HCT116 (cell line): ENCODE measurements around the gene ART3.

Experiments used
- CEBPB ChIP-seq: IDR thresholded peaks from 2 replicates; pipeline ENCODE4 v1.6.1; 2012; ENCODE audit warnings: low read depth
- EZH2 ChIP-seq: fragments of 200-600 bp; sonication (generic); IDR thresholded peaks from 2 replicates; pipeline ENCODE4 v1.6.1; 2017; ENCODE audit warnings: antibody characterized with exemption, mixed run types
- JUND ChIP-seq: IDR thresholded peaks from 2 replicates; pipeline ENCODE4 v1.6.1; 2012
- POLR2A ChIP-seq: IDR thresholded peaks from 2 replicates; pipeline ENCODE4 v1.7.0; 2011; ENCODE audit warnings: borderline replicate concordance; ENCODE audit not compliant: insufficient read depth, insufficient read length; ENCODE audit errors: extremely low read depth
- POLR2AphosphoS5 ChIP-seq: IDR thresholded peaks from 2 replicates; pipeline ENCODE4 v1.6.1; 2011; ENCODE audit warnings: mild to moderate bottlenecking, low read depth, low read length, moderate library complexity
- ZFX ChIP-seq: fragments of 450-650 bp; IDR thresholded peaks from 2 replicates; pipeline ENCODE4 v1.6.1; 2017
- TF ChIP-seq, protein P1 (sequence below), 3 experiments: fragments of 200-600 bp in 1 of 3; sonication (generic) in 1 of 3; IDR thresholded peaks in 2 of 3; conservative IDR thresholded peaks in 1 of 3; 2 replicates each; pipeline ENCODE4 v1.5.1; 2012 to 2017; ENCODE audit warnings: low read depth in 2 of 3, low read length in 2 of 3, antibody characterized with exemption in 1 of 3, borderline replicate concordance in 1 of 3, control low read depth in 1 of 3, mild to moderate bottlenecking in 1 of 3, mixed read lengths in 1 of 3, mixed run types in 1 of 3, moderate library complexity in 1 of 3; ENCODE audit not compliant: insufficient read depth in 1 of 3
- TF ChIP-seq, protein P2 (sequence below): IDR thresholded peaks from 2 replicates; pipeline ENCODE4 v1.6.1; 2012; ENCODE audit warnings: low read depth
- TF ChIP-seq, protein P3 (sequence below): IDR thresholded peaks from 2 replicates; pipeline ENCODE4 v1.6.1; 2012

DNA sequence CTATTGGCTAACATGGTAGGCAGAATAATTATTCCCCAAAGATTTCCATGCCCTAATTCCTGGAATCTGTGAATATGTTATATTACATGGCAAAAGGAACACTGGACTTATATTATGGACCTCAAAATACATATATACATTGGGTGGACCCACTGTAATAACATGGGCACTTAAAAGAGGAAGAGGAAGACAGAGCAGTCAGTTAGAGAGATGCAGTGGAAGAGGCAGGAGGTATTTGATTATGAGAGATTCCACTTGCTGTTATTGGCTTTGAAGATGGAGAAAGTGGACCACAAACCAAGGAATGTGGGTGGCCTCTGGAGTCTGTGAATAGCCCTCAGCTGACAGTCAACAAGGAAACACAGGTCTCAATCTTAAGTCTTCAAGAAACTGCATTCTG is 14.0 kb upstream of the ART3 start:
- TF ChIP-seq, protein P1, sequence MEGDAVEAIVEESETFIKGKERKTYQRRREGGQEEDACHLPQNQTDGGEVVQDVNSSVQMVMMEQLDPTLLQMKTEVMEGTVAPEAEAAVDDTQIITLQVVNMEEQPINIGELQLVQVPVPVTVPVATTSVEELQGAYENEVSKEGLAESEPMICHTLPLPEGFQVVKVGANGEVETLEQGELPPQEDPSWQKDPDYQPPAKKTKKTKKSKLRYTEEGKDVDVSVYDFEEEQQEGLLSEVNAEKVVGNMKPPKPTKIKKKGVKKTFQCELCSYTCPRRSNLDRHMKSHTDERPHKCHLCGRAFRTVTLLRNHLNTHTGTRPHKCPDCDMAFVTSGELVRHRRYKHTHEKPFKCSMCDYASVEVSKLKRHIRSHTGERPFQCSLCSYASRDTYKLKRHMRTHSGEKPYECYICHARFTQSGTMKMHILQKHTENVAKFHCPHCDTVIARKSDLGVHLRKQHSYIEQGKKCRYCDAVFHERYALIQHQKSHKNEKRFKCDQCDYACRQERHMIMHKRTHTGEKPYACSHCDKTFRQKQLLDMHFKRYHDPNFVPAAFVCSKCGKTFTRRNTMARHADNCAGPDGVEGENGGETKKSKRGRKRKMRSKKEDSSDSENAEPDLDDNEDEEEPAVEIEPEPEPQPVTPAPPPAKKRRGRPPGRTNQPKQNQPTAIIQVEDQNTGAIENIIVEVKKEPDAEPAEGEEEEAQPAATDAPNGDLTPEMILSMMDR (IDR thresholded peaks at IDR 0.05 in 2 of 3, conservative IDR thresholded peaks at IDR 0.05 in 1 of 3; ENCODE audit: borderline replicate concordance in 1 of 3, insufficient read depth in 1 of 3, low read depth in 2 of 3, low read length in 2 of 3), result no peak
- TF ChIP-seq POLR2AphosphoS5, result no peak
- no peak for TF ChIP-seq JUND
- no peak for TF ChIP-seq EZH2
- no peak for TF ChIP-seq ZFX
- TF ChIP-seq, protein P2, sequence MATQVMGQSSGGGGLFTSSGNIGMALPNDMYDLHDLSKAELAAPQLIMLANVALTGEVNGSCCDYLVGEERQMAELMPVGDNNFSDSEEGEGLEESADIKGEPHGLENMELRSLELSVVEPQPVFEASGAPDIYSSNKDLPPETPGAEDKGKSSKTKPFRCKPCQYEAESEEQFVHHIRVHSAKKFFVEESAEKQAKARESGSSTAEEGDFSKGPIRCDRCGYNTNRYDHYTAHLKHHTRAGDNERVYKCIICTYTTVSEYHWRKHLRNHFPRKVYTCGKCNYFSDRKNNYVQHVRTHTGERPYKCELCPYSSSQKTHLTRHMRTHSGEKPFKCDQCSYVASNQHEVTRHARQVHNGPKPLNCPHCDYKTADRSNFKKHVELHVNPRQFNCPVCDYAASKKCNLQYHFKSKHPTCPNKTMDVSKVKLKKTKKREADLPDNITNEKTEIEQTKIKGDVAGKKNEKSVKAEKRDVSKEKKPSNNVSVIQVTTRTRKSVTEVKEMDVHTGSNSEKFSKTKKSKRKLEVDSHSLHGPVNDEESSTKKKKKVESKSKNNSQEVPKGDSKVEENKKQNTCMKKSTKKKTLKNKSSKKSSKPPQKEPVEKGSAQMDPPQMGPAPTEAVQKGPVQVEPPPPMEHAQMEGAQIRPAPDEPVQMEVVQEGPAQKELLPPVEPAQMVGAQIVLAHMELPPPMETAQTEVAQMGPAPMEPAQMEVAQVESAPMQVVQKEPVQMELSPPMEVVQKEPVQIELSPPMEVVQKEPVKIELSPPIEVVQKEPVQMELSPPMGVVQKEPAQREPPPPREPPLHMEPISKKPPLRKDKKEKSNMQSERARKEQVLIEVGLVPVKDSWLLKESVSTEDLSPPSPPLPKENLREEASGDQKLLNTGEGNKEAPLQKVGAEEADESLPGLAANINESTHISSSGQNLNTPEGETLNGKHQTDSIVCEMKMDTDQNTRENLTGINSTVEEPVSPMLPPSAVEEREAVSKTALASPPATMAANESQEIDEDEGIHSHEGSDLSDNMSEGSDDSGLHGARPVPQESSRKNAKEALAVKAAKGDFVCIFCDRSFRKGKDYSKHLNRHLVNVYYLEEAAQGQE, result no peak
- no peak for TF ChIP-seq POLR2A
- TF ChIP-seq, protein P3, sequence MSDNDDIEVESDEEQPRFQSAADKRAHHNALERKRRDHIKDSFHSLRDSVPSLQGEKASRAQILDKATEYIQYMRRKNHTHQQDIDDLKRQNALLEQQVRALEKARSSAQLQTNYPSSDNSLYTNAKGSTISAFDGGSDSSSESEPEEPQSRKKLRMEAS, result no peak
- no peak for TF ChIP-seq CEBPB
